Daoy (cell line): ENCODE data around the gene VSX2. TPM values are rescaled to one million over a fixed set of nuclear protein-coding genes. Genes with fewer than 3 reads are reported as not detected.

Source experiments
- DNase-seq: peaks from one replicate; pipeline ENCODE4 v3.0.0-alpha.2; 2015; ENCODE audit warnings: low read depth
- total RNA-seq: library from RNA; depleted of rRNA; stranded (reverse); fragments of >200 nt; shearing (Covaris generic); gene quantifications from 2 replicates; pipeline ENCODE4 v1.2.3, GENCODE V29; 2014; rRNA removed

VSX2 gene
- not detected in 2 replicates for total RNA-seq

- no peak for DNase-seq
Observed at GRCh38 chr14:74238974-74239847, at the start of gene VSX2. VSX2 (plus strand) TSS chr14:74239449; CDS start chr14:74239562, 113 bp downstream.

- no peak for DNase-seq
Observed at GRCh38 chr14:74190927-74191575, 48.2 kb upstream of the VSX2 start.

GRCh38 chr14:74194506-74195274, 44.6 kb upstream of the VSX2 start:
- no peak for DNase-seq

GRCh38 chr14:74195623-74196022, 43.6 kb upstream of the VSX2 start:
- no peak for DNase-seq

- no peak for DNase-seq
Observed at GRCh38 chr14:74198441-74199234, 40.6 kb upstream of the VSX2 start.

- DNase-seq = no peak
Observed at GRCh38 chr14:74202113-74202512, 37.1 kb upstream of the VSX2 start.

GRCh38 chr14:74203639-74204038, 35.6 kb upstream of the VSX2 start:
- DNase-seq = no peak

GRCh38 chr14:74204491-74204890, 34.8 kb upstream of the VSX2 start:
- DNase-seq = no peak

- no peak for DNase-seq
Observed at GRCh38 chr14:74205882-74206281, 33.4 kb upstream of the VSX2 start.

GRCh38 chr14:74207943-74208342, 31.3 kb upstream of the VSX2 start:
- peak; percentile 29 for DNase-seq

- no peak for DNase-seq
Observed at GRCh38 chr14:74208642-74209041, 30.6 kb upstream of the VSX2 start.

- DNase-seq = no peak
Observed at GRCh38 chr14:74211945-74212580, 27.2 kb upstream of the VSX2 start.

GRCh38 chr14:74213907-74214803, 25.1 kb upstream of the VSX2 start:
- no peak for DNase-seq

GRCh38 chr14:74216671-74217070, 22.6 kb upstream of the VSX2 start:
- DNase-seq = no peak

- DNase-seq = peak; percentile 82
Observed at GRCh38 chr14:74217672-74218448, 21.4 kb upstream of the VSX2 start.

- no peak for DNase-seq
Observed at GRCh38 chr14:74218462-74218861, 20.8 kb upstream of the VSX2 start.

GRCh38 chr14:74219277-74220205, 19.7 kb upstream of the VSX2 start:
- no peak for DNase-seq

GRCh38 chr14:74220991-74221390, 18.3 kb upstream of the VSX2 start:
- DNase-seq = no peak
